Inferior parietal cortex (tissue), 1 donor: ENCODE measurements around the gene TRIM17.
"Not testable (repeated sequence)": the region's sequence is repeated elsewhere in the genome, so short reads cannot be mapped to it uniquely, and the experiment has no call there.

Experiments
- DNase-seq: peaks from one replicate; pipeline ENCODE4 v3.0.0-alpha.2; 2016; ENCODE audit errors: extremely low spot score

The TRIM17 gene

DNA sequence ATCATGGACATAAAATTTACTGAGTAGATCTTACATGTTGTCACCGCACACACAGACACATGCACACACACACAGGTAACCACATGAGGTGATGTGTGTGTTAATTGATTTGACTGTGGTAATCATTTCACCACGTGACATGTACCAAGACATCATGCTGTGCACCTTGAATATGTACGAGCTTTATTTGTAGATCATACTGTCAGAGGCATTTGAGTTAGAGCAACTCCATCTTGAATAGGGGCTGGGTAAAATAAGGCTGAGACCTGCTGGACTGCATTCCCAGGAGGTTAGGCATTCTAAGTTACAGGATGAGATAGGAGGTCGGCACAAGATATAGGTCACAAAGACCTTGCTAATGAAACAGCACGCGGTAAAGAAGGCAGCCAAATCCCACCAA is 31.7 kb upstream of the TRIM17 start:
- no peak for DNase-seq

DNA sequence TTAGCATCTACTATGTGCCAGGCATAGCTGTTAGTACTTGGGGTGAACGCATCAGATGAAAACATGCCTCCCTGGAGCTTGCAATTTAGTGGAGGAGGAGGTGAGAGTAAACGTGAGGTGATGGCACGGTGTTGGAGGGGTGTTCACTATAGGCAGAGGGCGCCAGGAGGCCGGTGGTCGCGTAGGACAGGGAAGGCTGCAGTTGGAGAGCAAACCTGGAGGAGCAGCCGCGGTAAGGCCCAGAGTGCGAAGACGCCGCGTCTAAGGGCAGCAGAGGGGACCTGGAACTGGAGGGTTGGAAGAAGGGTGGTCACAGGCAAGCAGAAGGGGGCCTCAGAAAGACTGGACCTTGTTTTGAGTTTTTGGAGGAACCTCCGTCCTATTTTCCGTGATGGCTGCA is 30.2 kb upstream of the TRIM17 start:
- no peak for DNase-seq

- DNase-seq: peak; percentile 36
These were observed 29.4 kb upstream of the TRIM17 start for GRCh38 chr1:228445843-228446650.

DNA sequence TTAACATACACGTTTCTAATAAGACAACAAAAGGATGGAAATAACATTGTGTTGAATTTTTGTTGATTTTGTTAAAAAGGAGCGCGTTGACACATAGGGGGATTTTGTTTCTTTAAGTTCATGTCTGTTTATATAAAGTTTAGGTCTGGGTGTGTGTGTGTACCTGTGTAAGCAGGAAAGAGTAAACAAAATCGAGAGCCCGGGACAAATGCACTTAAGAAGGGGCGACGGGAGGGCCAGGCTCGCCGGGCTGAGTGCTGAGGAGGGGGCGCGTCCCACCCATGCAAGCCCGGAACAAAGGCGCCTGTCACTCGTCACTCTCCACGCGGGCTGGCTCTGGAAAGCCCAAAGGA is 28.8 kb upstream of the TRIM17 start:
- no peak for DNase-seq

DNA sequence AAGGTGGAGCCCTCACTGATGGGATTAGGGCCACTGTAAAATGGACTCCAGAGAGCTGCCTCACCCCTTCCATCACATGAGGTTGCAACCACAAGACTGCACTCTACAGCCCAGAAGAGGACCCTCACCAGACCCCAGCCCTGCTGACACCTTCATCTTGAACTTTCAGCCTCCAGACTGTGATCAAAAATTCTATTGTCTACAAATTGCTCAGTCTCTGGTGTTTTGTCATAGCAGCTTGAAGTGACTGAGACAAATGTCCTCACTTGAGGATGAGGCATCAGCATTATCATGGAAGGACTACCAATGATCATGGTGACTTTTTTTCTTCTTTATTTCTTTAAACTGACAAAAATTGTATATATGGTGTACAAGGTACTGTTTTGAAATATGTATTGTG is 26.7 kb upstream of the TRIM17 start:
- DNase-seq: no peak

DNA sequence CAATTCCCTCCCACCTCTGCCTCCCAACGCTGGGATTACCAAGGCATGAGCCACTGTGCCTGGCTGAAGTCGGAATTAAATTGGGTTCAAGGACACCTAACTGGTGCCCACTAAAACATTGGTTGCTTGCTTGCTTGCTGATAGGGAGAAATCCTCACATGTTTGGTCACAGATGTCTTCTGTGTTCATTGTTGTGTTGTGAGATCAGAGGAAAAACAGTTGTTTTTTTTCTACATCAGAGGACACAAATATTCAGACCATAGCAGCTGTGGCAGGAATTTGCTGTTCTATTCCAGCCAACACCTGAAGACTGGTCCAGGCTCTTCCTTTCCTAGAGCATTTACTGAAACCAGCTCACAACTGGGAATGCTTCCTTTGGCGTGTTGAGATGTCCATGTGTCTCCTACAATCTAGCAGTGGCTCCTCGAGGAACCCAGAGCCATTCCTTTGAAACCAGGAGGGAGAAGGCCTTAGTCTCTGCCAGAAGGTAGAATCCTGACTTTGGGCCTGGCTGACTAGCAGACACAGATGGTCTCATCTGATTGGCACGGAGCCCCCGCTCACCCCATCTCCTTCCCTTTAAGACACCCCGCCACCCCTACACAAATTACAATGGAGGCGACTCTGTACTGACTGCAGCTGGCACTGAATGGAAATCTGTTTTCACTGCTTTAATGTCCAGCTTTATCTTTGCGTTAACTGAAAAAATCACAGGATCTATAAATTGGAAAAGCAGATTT is 24.3 kb upstream of the TRIM17 start:
- DNase-seq: no peak

- DNase-seq: no peak
These were observed 21.6 kb upstream of the TRIM17 start for GRCh38 chr1:228438266-228438665.

DNA sequence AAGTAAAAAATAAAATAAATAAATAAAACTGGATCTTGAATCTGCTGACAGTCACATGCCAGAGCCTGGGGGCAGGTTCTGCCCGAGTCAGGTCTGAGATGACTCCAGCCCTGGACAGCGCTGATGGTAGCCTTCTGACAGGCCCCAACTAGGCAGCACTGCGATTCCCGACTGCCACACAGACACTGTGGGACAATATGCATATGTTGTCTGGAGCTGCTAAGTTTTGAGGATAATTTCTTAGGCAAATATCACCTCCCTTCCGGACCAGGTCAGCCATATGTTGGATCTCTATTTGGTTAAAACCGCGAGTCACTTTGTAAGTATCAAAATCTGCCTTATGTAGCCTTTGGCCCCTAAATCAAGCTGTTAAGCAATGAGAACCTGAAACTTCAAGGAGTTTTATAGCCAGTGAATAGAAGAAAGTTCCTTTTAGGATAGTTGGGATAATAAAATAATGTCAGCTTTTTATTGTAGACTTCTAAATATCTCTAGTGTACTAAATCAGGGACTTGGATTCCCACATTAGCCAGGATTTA is 20.8 kb upstream of the TRIM17 start:
- no peak for DNase-seq

GRCh38 chr1:228434689-228435088 is 18.0 kb upstream of the TRIM17 start:
- no peak for DNase-seq

DNA sequence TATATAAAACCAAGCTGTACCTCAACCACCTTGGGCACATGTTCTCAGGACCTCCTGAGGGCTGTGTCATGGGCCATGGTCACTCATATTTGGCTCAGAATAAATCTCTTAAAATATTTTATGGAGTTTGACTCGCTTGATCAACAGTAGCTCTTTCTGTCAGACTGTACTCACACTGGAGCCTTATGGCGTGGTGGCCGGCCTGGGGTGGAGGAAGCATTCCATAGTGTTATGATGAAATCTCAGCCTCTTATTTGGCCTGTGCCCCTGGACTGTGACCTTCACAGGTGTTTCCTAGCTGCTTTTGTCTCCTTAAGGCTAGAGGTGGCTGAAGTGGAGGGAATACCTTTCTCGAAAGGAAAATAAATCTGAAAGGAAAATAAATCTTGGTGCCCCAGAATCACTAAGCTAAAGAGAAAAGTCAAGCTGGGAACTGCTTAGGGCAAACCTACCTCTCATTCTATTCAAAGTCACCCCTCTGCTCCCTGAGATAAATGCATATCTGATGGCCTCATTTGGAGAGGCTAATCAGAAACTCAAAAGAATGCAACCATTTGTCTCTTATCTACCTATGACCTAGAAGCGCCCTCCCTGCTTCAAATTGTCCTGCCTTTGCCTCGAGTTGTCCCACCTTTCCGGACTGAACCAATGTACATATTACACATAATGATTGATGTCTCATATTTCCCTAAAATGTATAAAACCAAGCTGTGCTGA is 16.8 kb upstream of the TRIM17 start:
- not testable (repeated sequence) for DNase-seq

GRCh38 chr1:228430243-228430642 is 13.6 kb upstream of the TRIM17 start:
- no peak for DNase-seq

DNA sequence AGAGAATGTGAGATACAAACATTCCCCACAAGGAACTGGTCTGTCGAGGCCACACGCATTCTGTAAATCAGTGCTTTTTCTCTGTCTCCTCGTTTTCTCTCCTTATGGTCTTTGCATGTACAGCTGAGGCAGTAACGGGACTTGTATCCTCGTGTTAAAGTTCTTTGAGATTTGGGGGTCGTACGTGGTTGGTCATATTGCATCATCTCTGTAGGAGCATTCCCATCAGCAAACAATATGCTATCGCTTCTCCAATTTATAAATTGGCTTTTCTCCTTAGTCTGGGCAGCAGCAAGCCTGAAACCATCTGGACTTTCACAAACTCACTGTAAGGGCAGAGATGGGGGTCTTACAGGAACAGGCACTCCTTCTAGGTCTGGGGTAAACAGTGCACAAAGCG is 13.0 kb upstream of the TRIM17 start:
- no peak for DNase-seq

DNA sequence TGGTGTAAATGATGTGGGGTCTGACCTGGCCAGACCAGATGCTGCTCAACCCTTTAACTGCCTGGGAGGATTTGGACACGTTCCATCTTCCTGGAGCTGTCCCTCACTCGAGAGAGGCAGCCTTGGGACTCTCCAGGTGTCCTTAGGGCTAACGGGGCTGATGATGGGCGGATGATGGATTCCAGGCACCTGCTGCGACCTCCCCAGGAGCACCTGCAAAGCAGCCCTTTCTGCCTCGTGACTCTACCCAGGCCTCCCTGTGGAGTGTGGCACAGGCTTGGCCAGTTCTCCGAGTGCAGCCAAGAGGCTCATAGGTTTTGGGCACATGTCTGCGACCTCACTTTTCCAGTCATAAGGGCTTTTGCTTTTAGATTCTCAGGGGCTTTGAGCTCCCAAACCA is 12.3 kb upstream of the TRIM17 start:
- no peak for DNase-seq

DNA sequence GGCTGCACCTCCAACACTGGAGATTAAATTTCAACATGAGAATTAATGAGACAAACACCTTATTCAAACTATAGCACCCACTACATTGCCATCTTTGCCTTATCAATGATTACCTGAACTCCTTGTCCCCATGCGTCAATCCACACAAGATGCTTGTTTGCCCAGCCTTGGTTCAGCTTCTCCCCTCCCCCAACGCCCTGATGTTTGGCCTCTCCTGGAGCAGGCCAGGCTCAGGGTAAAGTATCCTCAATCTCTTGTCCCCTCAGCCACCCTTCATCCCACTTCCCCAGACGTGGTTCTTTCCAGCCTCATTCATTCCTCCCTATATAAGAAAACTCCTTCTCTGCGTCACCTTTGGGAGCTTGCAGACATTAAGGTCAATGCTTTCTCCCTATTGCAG is 11.8 kb upstream of the TRIM17 start:
- DNase-seq: no peak

DNA sequence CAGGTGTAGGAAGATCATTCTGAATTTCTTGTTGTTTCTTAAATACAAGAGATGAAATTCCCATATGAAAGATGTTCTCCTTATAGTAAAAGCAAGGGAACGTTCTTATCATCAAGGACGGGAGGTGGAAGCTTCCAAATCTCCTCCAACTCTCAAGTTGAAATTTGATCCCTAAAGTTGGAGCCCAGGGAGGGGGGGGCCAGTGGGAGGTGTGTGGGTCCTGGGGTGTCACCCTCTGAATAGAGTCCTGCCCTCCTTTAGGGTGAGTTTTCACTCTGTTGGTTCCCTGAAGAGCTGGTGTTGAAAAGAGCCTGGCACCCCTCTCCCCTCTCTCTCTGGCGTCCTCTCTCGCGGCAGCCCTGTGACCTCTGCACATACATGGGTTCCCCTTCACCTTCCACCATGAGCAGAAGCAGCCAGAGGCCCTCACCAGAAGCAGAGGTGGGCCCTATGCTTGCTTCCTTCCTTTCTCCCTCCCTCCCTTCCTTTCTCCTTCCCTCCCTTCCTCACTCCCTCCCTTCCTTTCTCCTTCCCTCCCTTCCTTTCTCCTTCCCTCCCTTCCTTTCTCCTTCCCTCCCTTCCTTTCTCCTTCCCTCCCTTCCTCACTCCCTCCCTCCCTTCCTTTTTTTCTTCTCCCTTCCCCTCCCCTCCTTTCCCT is 10.0 kb upstream of the TRIM17 start:
- no peak for DNase-seq

DNA sequence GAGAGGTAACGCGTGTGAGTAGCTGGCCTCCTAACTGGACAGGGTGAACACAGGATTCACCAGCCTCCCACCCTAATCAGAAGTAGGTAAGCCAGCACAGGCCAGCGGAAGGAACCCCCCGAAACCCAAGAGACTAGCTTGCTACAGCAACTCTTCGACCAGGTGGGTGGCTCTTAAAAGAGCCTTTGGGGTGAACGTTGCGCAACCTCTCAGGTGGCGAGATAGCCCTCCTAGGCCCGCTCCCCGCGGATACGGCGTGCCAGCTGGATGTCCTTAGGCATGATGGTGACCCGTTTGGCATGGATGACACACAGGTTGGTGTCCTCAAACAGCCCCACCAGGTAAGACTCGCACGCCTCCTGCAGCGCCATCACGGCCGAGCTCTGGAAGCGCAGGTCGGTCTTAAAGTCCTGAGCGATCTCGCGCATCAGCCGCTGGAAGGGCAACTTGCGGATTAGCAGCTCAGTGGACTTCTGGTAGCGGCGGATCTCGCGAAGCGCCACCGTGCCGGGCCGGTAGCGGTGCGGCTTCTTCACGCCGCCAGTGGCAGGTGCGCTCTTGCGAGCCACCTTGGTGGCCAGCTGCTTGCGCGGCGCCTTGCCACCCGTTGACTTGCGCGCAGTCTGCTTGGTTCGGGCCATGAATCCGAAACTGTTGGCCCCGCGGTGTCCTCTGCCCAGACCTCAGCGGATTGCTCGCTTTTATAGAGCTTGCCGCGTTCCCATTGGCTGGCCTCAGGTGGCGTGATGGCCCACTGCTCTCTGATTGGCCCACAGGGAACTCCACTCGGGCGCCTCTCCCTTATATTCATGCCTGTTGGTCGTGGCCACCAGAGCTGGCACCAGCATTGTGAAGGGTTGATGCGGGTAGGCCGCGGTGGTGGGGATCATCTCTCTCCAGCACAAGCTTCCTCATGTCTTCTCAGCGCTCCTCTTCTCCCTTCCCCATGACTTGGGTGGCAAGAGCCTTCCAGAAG is 8.3 kb upstream of the TRIM17 start:
- no peak for DNase-seq

DNA sequence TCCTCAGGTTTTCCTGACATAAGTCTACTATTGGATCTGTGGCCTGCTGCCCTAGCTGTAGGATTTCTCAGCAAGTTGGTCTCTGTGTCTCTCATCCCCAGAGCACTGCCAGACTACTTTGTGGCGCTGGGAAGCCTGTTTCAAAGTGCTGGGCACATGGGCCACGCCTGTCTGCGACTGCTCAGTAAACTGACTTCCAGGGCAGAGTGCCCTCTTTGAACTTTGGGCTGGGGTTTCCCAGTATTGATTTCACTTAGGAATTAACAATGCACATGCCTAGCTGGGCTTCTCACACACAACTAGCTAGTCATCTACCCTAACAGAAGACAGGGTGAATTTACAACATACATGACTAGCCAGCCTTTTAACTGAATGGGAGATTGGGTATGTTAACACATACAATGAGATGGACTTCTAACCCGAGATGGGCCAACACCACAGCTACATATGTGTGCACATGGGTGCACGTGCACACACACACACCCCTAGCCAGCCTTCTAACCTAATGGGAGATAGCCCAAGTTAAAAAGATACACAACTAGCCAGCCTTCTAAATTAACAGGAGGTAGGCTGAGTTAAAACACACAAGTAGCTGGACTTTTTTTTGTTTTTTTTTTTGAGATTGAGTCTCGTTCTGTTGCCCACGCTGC is 6.9 kb upstream of the TRIM17 start:
- DNase-seq: no peak

DNA sequence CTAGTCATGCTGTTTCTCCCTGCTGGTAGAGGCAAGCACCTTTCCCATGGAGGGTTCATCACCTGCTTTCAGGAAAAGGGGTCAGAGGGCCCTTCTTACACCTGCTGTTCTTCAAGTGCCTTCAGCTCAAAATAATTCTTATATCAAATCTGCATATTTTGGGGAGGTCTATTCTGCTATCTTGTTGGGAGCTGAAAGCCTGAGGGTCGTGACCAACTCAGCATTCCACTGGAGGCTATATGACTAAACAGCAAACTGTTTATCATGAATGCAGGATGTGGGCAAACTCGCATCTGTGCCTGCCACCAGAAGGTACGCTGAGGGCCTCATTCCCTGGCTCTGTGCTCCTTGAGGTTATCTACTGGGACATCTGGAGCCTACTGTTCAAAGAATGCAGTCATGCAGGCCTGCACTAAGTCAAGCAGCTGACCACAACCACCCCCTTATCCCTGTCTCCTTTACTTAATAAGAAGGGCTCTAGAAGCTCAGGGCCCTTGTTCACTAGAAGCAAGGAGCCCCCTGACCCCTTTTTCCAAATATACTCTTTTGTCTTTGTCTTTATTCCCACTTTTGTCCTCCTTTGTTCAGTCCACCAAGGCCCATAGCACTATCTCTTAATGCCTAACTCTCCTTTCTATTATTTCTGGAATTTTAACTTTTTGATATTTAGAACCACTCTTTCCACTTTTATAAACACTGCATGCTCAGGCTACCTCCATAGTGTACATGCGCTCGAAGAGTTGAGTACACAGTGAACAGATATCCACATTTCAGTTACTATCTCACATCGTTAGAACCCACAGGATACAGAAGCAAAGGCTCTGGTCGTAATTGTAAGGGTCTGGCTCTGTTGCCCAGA is 4.5 kb upstream of the TRIM17 start:
- no peak for DNase-seq

- DNase-seq: no peak
These were observed 982 bp upstream of the TRIM17 start for GRCh38 chr1:228417483-228418203.
